IMR-90 (cell line): Measurements from ENCODE around the gene PPFIA2.

ENCODE experiments used
- FOS ChIP-seq: fragments of 150-350 bp; IDR thresholded peaks from 2 replicates; pipeline ENCODE4 v1.6.1; 2016; ENCODE audit warnings: low read depth, low read length
- POLR2A ChIP-seq: IDR thresholded peaks from 2 replicates; pipeline ENCODE4 v1.6.1; 2012; ENCODE audit warnings: mild to moderate bottlenecking, low read depth, low read length
- RAD21 ChIP-seq: IDR thresholded peaks from 2 replicates; pipeline ENCODE4 v1.6.1; 2012; ENCODE audit warnings: low read length, improper control_type of control experiment
- RCOR1 ChIP-seq: IDR thresholded peaks from 2 replicates; pipeline ENCODE4 v1.6.1; 2012; ENCODE audit warnings: mild to moderate bottlenecking, low read length, improper control_type of control experiment; ENCODE audit not compliant: insufficient replicate concordance
- TF ChIP-seq, protein P1 (sequence below): conservative IDR thresholded peaks from 2 replicates; pipeline ENCODE4 v1.5.1; 2012; ENCODE audit warnings: mild to moderate bottlenecking, low read depth, low read length, improper control_type of control experiment

DNA sequence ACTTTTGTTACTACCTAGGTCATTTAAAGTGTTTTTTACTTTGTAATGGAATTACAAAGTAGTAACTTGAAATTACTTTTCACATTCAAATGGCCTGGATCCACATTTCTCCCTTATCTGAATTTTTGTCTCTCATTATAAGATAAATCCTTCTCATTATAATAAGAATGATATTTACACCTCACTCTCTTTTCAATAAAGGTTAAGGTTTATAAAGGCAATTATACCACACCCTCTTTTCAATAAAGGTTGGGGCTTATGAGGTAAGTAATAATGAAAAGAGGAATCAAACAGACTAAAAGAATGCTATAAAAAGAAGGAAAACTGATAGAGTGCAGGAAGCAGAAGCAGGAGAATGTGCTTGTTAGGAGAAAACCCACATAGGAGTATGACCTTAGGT is 470.5 kb downstream of the PPFIA2 start:
- TF ChIP-seq, protein P1, sequence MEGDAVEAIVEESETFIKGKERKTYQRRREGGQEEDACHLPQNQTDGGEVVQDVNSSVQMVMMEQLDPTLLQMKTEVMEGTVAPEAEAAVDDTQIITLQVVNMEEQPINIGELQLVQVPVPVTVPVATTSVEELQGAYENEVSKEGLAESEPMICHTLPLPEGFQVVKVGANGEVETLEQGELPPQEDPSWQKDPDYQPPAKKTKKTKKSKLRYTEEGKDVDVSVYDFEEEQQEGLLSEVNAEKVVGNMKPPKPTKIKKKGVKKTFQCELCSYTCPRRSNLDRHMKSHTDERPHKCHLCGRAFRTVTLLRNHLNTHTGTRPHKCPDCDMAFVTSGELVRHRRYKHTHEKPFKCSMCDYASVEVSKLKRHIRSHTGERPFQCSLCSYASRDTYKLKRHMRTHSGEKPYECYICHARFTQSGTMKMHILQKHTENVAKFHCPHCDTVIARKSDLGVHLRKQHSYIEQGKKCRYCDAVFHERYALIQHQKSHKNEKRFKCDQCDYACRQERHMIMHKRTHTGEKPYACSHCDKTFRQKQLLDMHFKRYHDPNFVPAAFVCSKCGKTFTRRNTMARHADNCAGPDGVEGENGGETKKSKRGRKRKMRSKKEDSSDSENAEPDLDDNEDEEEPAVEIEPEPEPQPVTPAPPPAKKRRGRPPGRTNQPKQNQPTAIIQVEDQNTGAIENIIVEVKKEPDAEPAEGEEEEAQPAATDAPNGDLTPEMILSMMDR, result no peak
- TF ChIP-seq FOS, result no peak
- no peak for TF ChIP-seq RAD21
- TF ChIP-seq POLR2A, result no peak
- TF ChIP-seq RCOR1, result no peak
